ENCODE results near the gene OPA1.

- TF ChIP-seq CTCF (conservative IDR thresholded peaks at IDR 0.05; ENCODE audit: low read length) = no peak
- no peak for TF ChIP-seq EZH2phosphoT487 (IDR thresholded peaks at IDR 0.05; ENCODE audit: borderline replicate concordance)
Observed at GRCh38 chr3:193686665-193687483, 93.9 kb downstream of the OPA1 start.
